Left colon (tissue), 2 donors: ENCODE results near the gene RBM43. TPM values are rescaled to one million over a fixed set of nuclear protein-coding genes. Genes with fewer than 3 reads are reported as not detected.
A peak's percentile ranks its signal among the peaks of the same experiment; 100 is the strongest.
"Not testable (repeated sequence)": the region's sequence is repeated elsewhere in the genome, so short reads cannot be mapped to it uniquely, and the experiment has no call there.

ENCODE experiments used
- ATAC-seq: fragments of 200-7000 bp; cut with Tn5 transposase; one replicate; pipeline ENCODE4 v1.9.1; 2020; ENCODE audit warnings: mild to moderate bottlenecking, moderate library complexity
- DNase-seq, 2 donors: peaks; one replicate each; pipeline ENCODE4 v3.0.0-alpha.2; 2020
- intact Hi-C, 2 donors: fragments of 100-400 bp; cut with DNase I in 1 of 2; cut with micrococcal nuclease in 1 of 2; formaldehyde crosslinking; loops; one replicate each; pipeline versions ENCODE4 v1.11.2 to v1.14.0; 2022; cut with DNase I, micrococcal nuclease
- total RNA-seq, 2 donors: library from RNA; stranded (reverse); fragmentation: NEBNext Ultra II Directional; extraction: Animal tissue kit (Norgen Biotek cat#: 25700); gene quantifications; one replicate each; pipeline ENCODE4 v1.2.1, GENCODE V29; 2021
- donor health status: DM: no; HTN: no; CAD: no.
- donor health status: DM: yes; HTN: yes; CAD: no.

Gene RBM43
- total RNA-seq, 2 donors from 2014 or later, result 3.1 to 5.0 TPM

GRCh38 chr2:151238527-151239487 is 22.9 kb downstream of the RBM43 start:
- peak; percentile 41 for ATAC-seq
- no peak for DNase-seq
- intact Hi-C loops, result loop anchor here in 1 of 2 donors (5.0 kb wide), 1 partner anchor 1642 kb away; no protein-coding TSS in a partner anchor

GRCh38 chr2:151237422-151238025 is 24.1 kb downstream of the RBM43 start:
- ATAC-seq (no peak), DNase-seq (no peak)
- intact Hi-C loops, result loop anchor here in 1 of 2 donors (5.0 kb wide), 1 partner anchor 1640 kb away; no protein-coding TSS in a partner anchor

GRCh38 chr2:151233760-151234159 is 27.9 kb downstream of the RBM43 start:
- ATAC-seq, DNase-seq, intact Hi-C loops: not testable (repeated sequence)

- ATAC-seq, intact Hi-C loops, DNase-seq: not testable (repeated sequence)
Measured at GRCh38 chr2:151233288-151233687, 28.4 kb downstream of the RBM43 start.

- ATAC-seq (no peak), DNase-seq (no peak)
- intact Hi-C loops, result no loop called here
Measured at GRCh38 chr2:151230627-151231140, 31.0 kb downstream of the RBM43 start.

GRCh38 chr2:151228847-151229512 is 32.7 kb downstream of the RBM43 start:
- DNase-seq, result no peak
- intact Hi-C loops, result no loop called here
- ATAC-seq, result no peak

- no peak for ATAC-seq
- no peak for DNase-seq
- intact Hi-C loops, result no loop called here
Measured at GRCh38 chr2:151217343-151217742, 44.3 kb downstream of the RBM43 start.

GRCh38 chr2:151207100-151207499 is 54.6 kb downstream of the RBM43 start:
- ATAC-seq (no peak), DNase-seq (no peak)
- intact Hi-C loops, result no loop called here

GRCh38 chr2:151206446-151206968 is 55.2 kb downstream of the RBM43 start:
- ATAC-seq (no peak), DNase-seq (no peak)
- intact Hi-C loops, result no loop called here

GRCh38 chr2:151205571-151205970 is 56.1 kb downstream of the RBM43 start:
- no peak for DNase-seq
- intact Hi-C loops, result no loop called here
- no peak for ATAC-seq

GRCh38 chr2:151204756-151205155 is 56.9 kb downstream of the RBM43 start:
- no peak for DNase-seq
- no peak for ATAC-seq
- intact Hi-C loops, result no loop called here

GRCh38 chr2:151200844-151201243 is 60.8 kb downstream of the RBM43 start:
- ATAC-seq (no peak), DNase-seq (no peak)
- intact Hi-C loops, result no loop called here

GRCh38 chr2:151200277-151200676 is 61.4 kb downstream of the RBM43 start:
- ATAC-seq (no peak), DNase-seq (no peak)
- intact Hi-C loops, result no loop called here

- intact Hi-C loops, result no loop called here
- no peak for ATAC-seq
- DNase-seq, result no peak
Measured at GRCh38 chr2:151198645-151199044, 63.0 kb downstream of the RBM43 start.

Other genes with a start within 250 kb of the RBM43 start
- gene NMI, start 27.8 kb upstream of the RBM43 start, total RNA-seq, result 10 to 100 TPM; 17.0 to 20.1 TPM
- under 1 TPM in 1 of 2 donors, not detected in 1; 0.25 TPM for gene TNFAIP6, start 95.7 kb upstream of the RBM43 start, total RNA-seq
- gene RIF1, start 148.0 kb upstream of the RBM43 start, total RNA-seq, result 10 to 100 TPM; 23.5 to 25.9 TPM